ENCODE results near the gene PPDPF. TPM values are rescaled to one million over a fixed set of nuclear protein-coding genes. Genes with fewer than 3 reads are reported as not detected.
A peak's percentile ranks its signal among the peaks of the same experiment; 100 is the strongest.

PPDPF gene
- polyA plus RNA-seq, 3 donors, result 13.4 to 39.9 (median 26.1) TPM

DNA sequence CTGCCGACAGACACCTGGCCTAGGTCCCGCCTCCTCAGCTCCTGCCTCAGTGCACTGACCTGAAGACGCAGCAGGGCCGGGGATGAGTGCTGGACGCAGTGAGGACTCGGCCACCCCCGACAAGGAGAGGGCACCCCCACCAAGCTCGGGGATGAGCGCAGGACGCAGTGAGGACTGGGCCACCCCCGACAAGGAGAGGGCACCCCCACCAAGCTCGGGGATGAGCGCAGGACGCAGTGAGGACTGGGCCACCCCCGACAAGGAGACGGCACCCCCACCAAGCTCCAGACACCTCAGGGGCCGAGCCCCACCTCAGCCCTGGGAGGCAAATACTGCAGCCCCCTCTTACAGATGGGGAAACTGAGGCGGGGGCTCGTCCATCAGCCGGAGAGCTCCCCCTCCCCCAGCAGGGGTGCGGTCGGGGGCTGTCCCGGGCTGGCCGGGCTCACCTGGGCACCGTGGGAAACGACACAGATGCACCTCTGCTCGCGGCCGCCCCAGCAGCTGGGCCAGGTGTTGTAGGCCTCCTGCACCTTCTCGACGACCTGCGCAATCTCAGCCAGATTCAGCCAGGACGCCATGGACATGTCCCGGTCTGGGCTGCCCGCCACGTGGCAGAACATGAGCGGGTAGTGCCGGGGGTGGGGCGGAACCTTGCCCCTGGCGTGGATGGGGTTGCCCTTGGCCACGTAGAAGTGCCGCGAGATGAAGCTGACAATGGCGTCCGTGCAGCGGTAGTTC lies 46.0 kb downstream of the PPDPF start:
- Histone ChIP-seq H3K79me2 (ENCODE audit: insufficient read depth, low read length) (no peaks in the 10 kb centered on the region), H3K9ac (ENCODE audit: insufficient read depth, low read length, poor library complexity, severe bottlenecking) (no peak overlapping the region), H4K20me1 (ENCODE audit: insufficient read depth, low read length) (peaks cover 96% of the 10 kb centered on the region), H3K27me3 (ENCODE audit: control insufficient read depth in 2 of 2, insufficient read depth in 2 of 2, low read length in 2 of 2) (peaks cover 0 to 62% of the 10 kb centered on the region in 2 donors), H2AFZ (ENCODE audit: insufficient read depth, low read depth, low read length, poor library complexity, severe bottlenecking) (peak overlapping the region; percentile 19), H3K9me3 (replicated peaks in 1 of 2; ENCODE audit: control insufficient read depth in 1 of 2, insufficient read depth in 1 of 2, low read length in 2 of 2) (peaks cover 15 to 16% of the 10 kb centered on the region in 2 donors), H3K36me3 (replicated peaks in 1 of 2; ENCODE audit: control insufficient read depth in 1 of 2, insufficient read depth in 2 of 2, low read length in 2 of 2) (peaks cover 23 to 52% of the 10 kb centered on the region in 2 donors), H3K4me2 (replicated peaks; ENCODE audit: extremely low read depth, low read length, poor library complexity, severe bottlenecking) (peak overlapping the region; percentile 91), H3K27ac (ENCODE audit: low read depth in 1 of 2, low read length in 2 of 2) (no peak overlapping the region), H3K4me1 (ENCODE audit: control insufficient read depth in 1 of 2, insufficient read depth in 2 of 2, low read length in 2 of 2) (peaks cover 33 to 37% of the 10 kb centered on the region in 2 donors), H3K4me3 (replicated peaks in 1 of 3; ENCODE audit: low read depth in 2 of 3, low read length in 3 of 3) (no peak overlapping the region)
- 92% methylated on average over 38 of the region's 46 CpGs for WGBS (ENCODE audit: insufficient coverage)
- Mint-ChIP-seq H3K36me3 (peaks cover 16 to 48% of the 10 kb centered on the region in 2 donors), H3K27ac (peak overlapping the region in 4 of 7 donors; percentile 94 to 97 (median 97)), H3K9me3 (peaks cover 8 to 28% (median 12%) of the 10 kb centered on the region in 7 donors), H3K4me1 (peaks cover 26% of the 10 kb centered on the region), H3K4me3 (peak overlapping the region in 1 of 2 donors; percentile 87), H3K27me3 (ENCODE audit: low read depth in 3 of 3) (peaks cover 25 to 77% (median 52%) of the 10 kb centered on the region in 3 donors)
- no peak for DNase-seq
- TF ChIP-seq, protein P1, sequence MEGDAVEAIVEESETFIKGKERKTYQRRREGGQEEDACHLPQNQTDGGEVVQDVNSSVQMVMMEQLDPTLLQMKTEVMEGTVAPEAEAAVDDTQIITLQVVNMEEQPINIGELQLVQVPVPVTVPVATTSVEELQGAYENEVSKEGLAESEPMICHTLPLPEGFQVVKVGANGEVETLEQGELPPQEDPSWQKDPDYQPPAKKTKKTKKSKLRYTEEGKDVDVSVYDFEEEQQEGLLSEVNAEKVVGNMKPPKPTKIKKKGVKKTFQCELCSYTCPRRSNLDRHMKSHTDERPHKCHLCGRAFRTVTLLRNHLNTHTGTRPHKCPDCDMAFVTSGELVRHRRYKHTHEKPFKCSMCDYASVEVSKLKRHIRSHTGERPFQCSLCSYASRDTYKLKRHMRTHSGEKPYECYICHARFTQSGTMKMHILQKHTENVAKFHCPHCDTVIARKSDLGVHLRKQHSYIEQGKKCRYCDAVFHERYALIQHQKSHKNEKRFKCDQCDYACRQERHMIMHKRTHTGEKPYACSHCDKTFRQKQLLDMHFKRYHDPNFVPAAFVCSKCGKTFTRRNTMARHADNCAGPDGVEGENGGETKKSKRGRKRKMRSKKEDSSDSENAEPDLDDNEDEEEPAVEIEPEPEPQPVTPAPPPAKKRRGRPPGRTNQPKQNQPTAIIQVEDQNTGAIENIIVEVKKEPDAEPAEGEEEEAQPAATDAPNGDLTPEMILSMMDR (IDR thresholded peaks at IDR 0.05), result no peak
- intact Hi-C loops (cut with micrococcal nuclease), result loop anchor here (5.0 to 10.0 kb wide), 3 partner anchors 61 to 328 kb away; partner anchors contain the start of genes DNAJC5 (in 1 of the 2) and GMEB2 (in 1 of the 2)

DNA sequence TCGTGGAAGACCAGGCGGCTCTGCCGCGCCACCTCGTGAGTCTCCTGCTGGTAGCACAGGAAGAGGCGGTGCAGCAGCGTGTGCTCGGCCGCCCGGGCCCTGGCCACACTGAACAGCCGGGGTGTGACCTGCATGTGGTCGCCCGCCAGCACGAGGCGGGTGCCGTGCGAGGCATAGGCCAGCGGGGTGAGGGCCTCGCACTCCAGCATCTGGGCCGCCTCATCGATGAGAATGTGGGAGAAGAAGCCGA lies 46.5 kb downstream of the PPDPF start:
- H3K36me3 ChIP-seq (replicated peaks in 1 of 2; ENCODE audit: control insufficient read depth in 1 of 2, insufficient read depth in 2 of 2, low read length in 2 of 2), result peaks cover 21 to 52% of the 10 kb centered on the region in 2 donors
- peak overlapping the region; percentile 91 for H3K4me2 ChIP-seq (replicated peaks; ENCODE audit: extremely low read depth, low read length, poor library complexity, severe bottlenecking)
- peaks cover 18 to 46% of the 10 kb centered on the region in 2 donors for H3K36me3 Mint-ChIP-seq
- H3K4me1 Mint-ChIP-seq, result peaks cover 26% of the 10 kb centered on the region
- H3K27ac ChIP-seq (ENCODE audit: low read depth in 1 of 2, low read length in 2 of 2), result peak overlapping the region in 1 of 2 donors; percentile 91
- 39% methylated on average over 21 of the region's 22 CpGs for WGBS (ENCODE audit: insufficient coverage)
- H3K9me3 Mint-ChIP-seq, result peaks cover 8 to 28% (median 12%) of the 10 kb centered on the region in 7 donors
- peak overlapping the region; percentile 19 for H2AFZ ChIP-seq (ENCODE audit: insufficient read depth, low read depth, low read length, poor library complexity, severe bottlenecking)
- intact Hi-C loops (cut with micrococcal nuclease), result loop anchor here (5.0 to 10.0 kb wide), 3 partner anchors 60 to 328 kb away; partner anchors contain the start of genes DNAJC5 (in 1 of the 2) and GMEB2 (in 1 of the 2)
- peaks cover 28 to 76% (median 53%) of the 10 kb centered on the region in 3 donors for H3K27me3 Mint-ChIP-seq (ENCODE audit: low read depth in 3 of 3)
- H3K9me3 ChIP-seq (replicated peaks in 1 of 2; ENCODE audit: control insufficient read depth in 1 of 2, insufficient read depth in 1 of 2, low read length in 2 of 2), result peaks cover 15 to 16% of the 10 kb centered on the region in 2 donors
- H3K4me1 ChIP-seq (ENCODE audit: control insufficient read depth in 1 of 2, insufficient read depth in 2 of 2, low read length in 2 of 2), result peaks cover 33 to 37% of the 10 kb centered on the region in 2 donors
- peak overlapping the region; percentile 68 for H3K9ac ChIP-seq (ENCODE audit: insufficient read depth, low read length, poor library complexity, severe bottlenecking)
- H3K27ac Mint-ChIP-seq, result peak overlapping the region; percentile 90 to 97 (median 97)
- H3K4me3 ChIP-seq (replicated peaks in 1 of 3; ENCODE audit: low read depth in 2 of 3, low read length in 3 of 3), result no peak overlapping the region
- TF ChIP-seq, protein P1 (IDR thresholded peaks at IDR 0.05), result no peak
- no peaks in the 10 kb centered on the region for H3K79me2 ChIP-seq (ENCODE audit: insufficient read depth, low read length)
- peaks cover 0 to 63% of the 10 kb centered on the region in 2 donors for H3K27me3 ChIP-seq (ENCODE audit: control insufficient read depth in 2 of 2, insufficient read depth in 2 of 2, low read length in 2 of 2)
- no peak for DNase-seq
- peak overlapping the region in 1 of 2 donors; percentile 87 for H3K4me3 Mint-ChIP-seq
- peaks cover 96% of the 10 kb centered on the region for H4K20me1 ChIP-seq (ENCODE audit: insufficient read depth, low read length)
